Measurements from ENCODE around the gene ZNF3.

Gene ZNF3

DNA sequence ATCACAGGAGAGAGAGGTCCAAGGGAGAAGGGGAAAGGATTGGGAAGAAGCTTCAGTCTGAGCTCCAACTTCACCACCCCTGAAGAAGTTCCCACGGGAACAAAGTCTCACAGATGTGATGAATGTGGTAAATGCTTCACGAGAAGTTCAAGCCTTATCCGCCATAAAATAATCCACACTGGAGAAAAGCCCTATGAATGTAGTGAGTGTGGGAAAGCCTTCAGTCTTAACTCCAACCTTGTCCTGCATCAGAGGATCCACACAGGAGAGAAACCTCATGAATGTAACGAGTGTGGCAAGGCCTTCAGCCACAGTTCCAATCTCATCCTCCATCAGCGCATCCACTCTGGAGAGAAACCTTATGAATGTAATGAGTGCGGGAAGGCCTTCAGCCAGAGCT is 48.0 kb downstream of the ZNF3 start:
- no peak for TF ChIP-seq ZNF274 (IDR thresholded peaks at IDR 0.05; ENCODE audit: low read depth, low read length)
- H3K4me3 ChIP-seq (ENCODE audit: low read length), result no peak overlapping the region

DNA sequence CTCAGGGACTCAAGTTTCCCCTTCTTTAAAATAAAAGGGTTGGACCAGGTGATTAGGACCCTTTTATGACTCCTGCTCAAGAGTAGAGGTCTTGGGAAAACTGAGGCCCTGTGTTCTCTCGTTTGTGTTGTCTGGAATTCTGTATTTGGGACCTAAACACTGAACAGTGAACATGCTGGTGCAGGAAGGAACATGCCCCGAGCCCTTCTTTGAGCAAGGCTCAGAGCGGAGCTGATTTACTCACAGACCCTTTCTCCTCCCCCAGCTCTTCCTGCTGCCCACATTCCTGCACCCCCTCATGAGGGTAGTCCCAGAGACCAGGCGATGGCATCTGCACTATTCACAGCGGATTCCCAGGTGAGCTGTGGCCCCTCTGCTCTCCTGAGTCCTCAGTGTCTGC is 51.9 kb downstream of the ZNF3 start:
- H3K4me3 ChIP-seq (ENCODE audit: low read length), result no peak overlapping the region
- no peak for TF ChIP-seq ZNF274 (IDR thresholded peaks at IDR 0.05; ENCODE audit: low read depth, low read length)

DNA sequence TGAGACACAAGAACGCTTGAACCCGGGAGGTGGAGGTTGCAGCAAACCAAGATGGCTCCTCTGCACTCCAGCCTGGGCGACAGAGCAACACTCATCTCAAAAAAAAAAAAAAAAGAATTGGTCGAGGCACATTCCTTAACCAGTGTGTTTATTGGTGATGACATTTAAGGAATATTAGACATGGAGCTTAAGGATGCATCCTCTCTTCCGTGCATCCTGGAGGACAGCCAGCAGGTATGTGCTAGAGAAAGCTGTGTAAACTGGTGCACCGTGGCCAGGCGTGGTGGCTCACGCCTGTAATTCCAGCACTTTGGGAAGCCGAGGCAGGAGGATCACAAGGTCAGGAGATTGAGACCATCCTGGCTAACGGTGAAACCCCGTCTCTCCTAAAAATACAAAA is 54.3 kb downstream of the ZNF3 start:
- TF ChIP-seq ZNF274 (IDR thresholded peaks at IDR 0.05; ENCODE audit: low read depth, low read length), result no peak
- H3K4me3 ChIP-seq (ENCODE audit: low read length), result no peak overlapping the region

DNA sequence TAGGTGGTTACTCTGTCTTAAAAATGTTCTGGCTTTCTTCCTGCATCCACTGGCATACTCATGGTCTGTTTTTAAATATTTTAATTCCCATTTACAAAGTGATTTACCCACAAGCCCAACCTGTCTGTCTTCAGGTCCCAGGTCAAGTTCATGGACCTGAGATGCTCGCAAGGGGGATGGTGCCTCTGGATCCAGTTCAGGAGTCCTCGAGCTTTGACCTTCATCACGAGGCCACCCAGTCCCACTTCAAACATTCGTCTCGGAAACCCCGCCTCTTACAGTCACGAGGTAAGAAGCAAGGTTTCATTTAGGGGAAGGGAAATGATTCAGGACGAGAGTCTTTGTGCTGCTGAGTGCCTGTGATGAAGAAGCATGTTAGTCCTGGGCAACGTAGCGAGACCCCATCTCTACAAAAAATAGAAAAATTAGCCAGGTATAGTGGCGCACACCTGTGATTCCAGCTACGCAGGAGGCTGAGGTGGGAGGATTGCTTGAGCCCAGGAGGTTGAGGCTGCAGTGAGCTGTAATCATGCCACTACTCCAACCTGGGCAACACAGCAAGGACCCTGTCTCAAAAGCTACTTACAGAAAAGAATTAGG is 57.4 kb downstream of the ZNF3 start:
- no peak overlapping the region for H3K4me3 ChIP-seq (ENCODE audit: low read length)
- TF ChIP-seq ZNF274 (IDR thresholded peaks at IDR 0.05; ENCODE audit: low read depth, low read length), result no peak

DNA sequence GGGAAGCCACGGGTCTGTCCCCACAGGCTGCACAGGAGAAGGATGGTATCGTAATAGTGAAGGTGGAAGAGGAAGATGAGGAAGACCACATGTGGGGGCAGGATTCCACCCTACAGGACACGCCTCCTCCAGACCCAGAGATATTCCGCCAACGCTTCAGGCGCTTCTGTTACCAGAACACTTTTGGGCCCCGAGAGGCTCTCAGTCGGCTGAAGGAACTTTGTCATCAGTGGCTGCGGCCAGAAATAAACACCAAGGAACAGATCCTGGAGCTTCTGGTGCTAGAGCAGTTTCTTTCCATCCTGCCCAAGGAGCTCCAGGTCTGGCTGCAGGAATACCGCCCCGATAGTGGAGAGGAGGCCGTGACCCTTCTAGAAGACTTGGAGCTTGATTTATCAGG is 58.0 kb downstream of the ZNF3 start:
- TF ChIP-seq ZNF274 (IDR thresholded peaks at IDR 0.05; ENCODE audit: low read depth, low read length), result no peak
- H3K4me3 ChIP-seq (ENCODE audit: low read length), result no peak overlapping the region

DNA sequence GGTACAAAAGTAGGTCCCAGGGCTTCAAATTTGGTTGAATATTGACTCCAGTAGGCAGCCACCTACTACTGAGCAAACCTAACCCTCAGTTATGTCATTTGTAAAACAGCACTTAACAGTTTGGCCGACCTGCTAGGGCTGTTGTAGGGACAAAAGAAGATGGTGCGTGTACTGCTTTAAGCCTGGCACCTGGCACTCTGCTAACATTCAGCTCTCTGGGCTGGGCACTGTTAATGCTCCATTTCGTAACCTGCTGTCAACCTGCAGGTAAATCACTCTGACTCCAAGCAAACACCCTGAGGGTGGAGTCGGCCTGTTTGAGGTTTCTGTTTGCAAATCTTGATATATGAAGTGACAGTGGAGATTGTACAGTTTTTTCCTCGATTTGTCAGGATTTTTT is 58.9 kb downstream of the ZNF3 start:
- no peak for TF ChIP-seq ZNF274 (IDR thresholded peaks at IDR 0.05; ENCODE audit: low read depth, low read length)
- H3K4me3 ChIP-seq (ENCODE audit: low read length), result no peak overlapping the region

DNA sequence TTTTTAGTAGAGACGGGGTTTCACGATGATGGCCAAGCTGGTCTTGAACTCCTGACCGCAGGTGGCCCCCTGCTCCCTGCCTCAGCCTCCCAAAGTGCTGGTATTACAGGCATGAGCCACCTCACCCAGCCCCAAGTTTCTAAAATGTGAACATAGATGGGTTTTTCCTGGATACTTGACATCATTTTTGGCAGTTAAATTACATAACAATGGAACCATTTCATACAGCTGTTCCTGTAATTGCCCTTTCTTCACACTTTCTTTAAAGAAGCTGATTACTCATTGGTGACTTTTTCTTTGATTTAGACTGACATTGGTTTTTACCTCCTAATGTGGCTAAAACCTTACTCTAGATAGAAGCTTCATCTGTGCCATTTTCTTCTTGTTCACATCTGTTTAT is 60.2 kb downstream of the ZNF3 start:
- no peak overlapping the region for H3K4me3 ChIP-seq (ENCODE audit: low read length)
- TF ChIP-seq ZNF274 (IDR thresholded peaks at IDR 0.05; ENCODE audit: low read depth, low read length), result no peak
